Stomach (tissue), 9 donors: ENCODE results near the gene TNRC6C. TPM values are rescaled to one million over a fixed set of nuclear protein-coding genes. Genes with fewer than 3 reads are reported as not detected.
"Not testable (repeated sequence)": the region's sequence is repeated elsewhere in the genome, so short reads cannot be mapped to it uniquely, and the experiment has no call there.

Experiments used
- DNase-seq, 2 donors: peaks; one replicate each; pipeline versions ENCODE4 v3.0.0 to v3.0.0-alpha.2; 2013 to 2019
- H3K27ac ChIP-seq, 5 donors: fragments of 200-600 bp in 4 of 5; sonication (generic) in 4 of 5; one replicate each; pipeline ENCODE4 v1.5.1; 2013 to 2019; ENCODE audit warnings: mild to moderate bottlenecking in 1 of 5, moderate library complexity in 1 of 5
- H3K27me3 ChIP-seq, 3 donors: fragments of 200-600 bp; sonication (generic); one replicate each; pipeline ENCODE4 v1.5.1; 2017 to 2019; ENCODE audit warnings: mixed run types in 1 of 3
- H3K36me3 ChIP-seq, 4 donors: fragments of 200-600 bp; sonication (generic); 1 replicate in 3 of 4; 2 replicates in 1 of 4; pipeline ENCODE4 v1.5.1; 2016 to 2019
- H3K4me1 ChIP-seq, 4 donors: fragments of 200-600 bp; sonication (generic); one replicate each; pipeline ENCODE4 v1.5.1; 2016 to 2019
- H3K4me3 ChIP-seq, 4 donors: fragments of 200-600 bp; sonication (generic) in 3 of 4; one replicate each; pipeline ENCODE4 v1.5.1; 2016 to 2019; ENCODE audit warnings: mild to moderate bottlenecking in 1 of 4
- H3K9me3 ChIP-seq, 4 donors: fragments of 200-600 bp; sonication (generic); one replicate each; pipeline ENCODE4 v1.5.1; 2016 to 2019
- CTCF ChIP-seq, 7 experiments: fragments of 450-650 bp in 4 of 7; fragments of 200-600 bp in 3 of 7; sonication (generic) in 3 of 7; IDR thresholded peaks; one replicate each; pipeline ENCODE4 v1.5.1; 2016 to 2019; ENCODE audit warnings: antibody characterized with exemption in 7 of 7, control low read depth in 2 of 7, mild to moderate bottlenecking in 1 of 7
- EP300 ChIP-seq: sonication (generic); formaldehyde crosslinking; IDR thresholded peaks from one replicate; pipeline ENCODE4 v1.6.1; 2017; ENCODE audit warnings: antibody characterized with exemption
- POLR2A ChIP-seq, 4 donors: fragments of 450-650 bp; IDR thresholded peaks; one replicate each; pipeline ENCODE4 v1.6.1; 2016; ENCODE audit warnings: antibody characterized with exemption in 4 of 4, control low read depth in 2 of 4, mild to moderate bottlenecking in 1 of 4, moderate library complexity in 1 of 4
- POLR2AphosphoS5 ChIP-seq, 3 donors: sonication (generic); formaldehyde crosslinking; IDR thresholded peaks; one replicate each; pipeline ENCODE4 v1.6.1; 2016; ENCODE audit warnings: antibody characterized with exemption in 3 of 3
- WGBS, 5 donors: extraction: QIAGEN DNeasy Blood & Tissue Kit in 3 of 5; methylation state at CpG; one replicate each; pipeline versions ENCODE4 v1.1.5 to v1.1.7; 2013 to 2018; 5-methylcytosine and 5-hydroxymethylcytosine counted together
- intact Hi-C: fragments of 100-400 bp; cut with DNase I; formaldehyde crosslinking; loops from one replicate; pipeline ENCODE4 v1.15.1; 2023; ENCODE audit warnings: low total_unique reads
- polyA plus RNA-seq, 3 donors: library from polyadenylated mRNA; stranded (reverse); fragments of 200-250 nt; gene quantifications; one replicate each; pipeline ENCODE4 v1.2.3, GENCODE V29; 2013
- total RNA-seq, 5 donors: library from RNA; depleted of rRNA; stranded (reverse); fragments of >200 nt; gene quantifications; one replicate each; pipeline versions ENCODE4 v1.1.0 to v1.2.3, GENCODE V29; 2014 to 2016
- donor health status: healthy with polysubstance abuse.
- donor health status: Bipolar disorder and iron deficiency.
- donor health status: healthy.

Gene TNRC6C
- total and polyA plus RNA-seq, 8 donors: 0.92 to 64.8 (median 9.6) TPM

- DNase-seq: no peak
- WGBS, 5 donors: 86 to 96% (median 90%) methylated on average over 2 of the region's 2 CpGs
- H3K36me3 ChIP-seq: peaks cover 0 to 29% (median 22%) of the 10 kb centered on the region in 4 donors
- H3K9me3 ChIP-seq: no peaks in the 10 kb centered on the region
- H3K4me3 ChIP-seq: no peak overlapping the region
- no peaks in the 10 kb centered on the region for H3K27me3 ChIP-seq
- no peak overlapping the region for H3K27ac ChIP-seq
- H3K4me1 ChIP-seq: peaks cover 0 to 19% (median 9%) of the 10 kb centered on the region in 4 donors
- no peak for TF ChIP-seq POLR2A (IDR thresholded peaks at IDR 0.05)
- no peak for TF ChIP-seq POLR2AphosphoS5 (IDR thresholded peaks at IDR 0.05)
- no peak for TF ChIP-seq EP300
- no peak for TF ChIP-seq CTCF (IDR thresholded peaks at IDR 0.05)
- intact Hi-C loops: no loop called here
Observed at GRCh38 chr17:78062596-78062995, 104.1 kb downstream of the TNRC6C start.

- Histone ChIP-seq H3K27me3 (no peaks in the 10 kb centered on the region), H3K4me1 (peaks cover 0 to 10% (median 5%) of the 10 kb centered on the region in 4 donors), H3K36me3 (peaks cover 3 to 38% (median 31%) of the 10 kb centered on the region in 4 donors), H3K4me3 (no peak overlapping the region), H3K9me3 (no peaks in the 10 kb centered on the region), H3K27ac (no peak overlapping the region)
- no peak for TF ChIP-seq EP300
- no peak for DNase-seq
- intact Hi-C loops: no loop called here
Observed at GRCh38 chr17:78063489-78063888, 105.0 kb downstream of the TNRC6C start.

- Histone ChIP-seq H3K4me1 (no peaks in the 10 kb centered on the region), H3K27ac (no peak overlapping the region), H3K36me3 (peaks cover 5 to 50% (median 43%) of the 10 kb centered on the region in 4 donors), H3K27me3 (no peaks in the 10 kb centered on the region), H3K4me3 (no peak overlapping the region), H3K9me3 (no peaks in the 10 kb centered on the region)
- 90 to 99% (median 96%) methylated on average over 4 of the region's 4 CpGs for WGBS, 5 donors
- no peak for DNase-seq
- intact Hi-C loops: no loop called here
- no peak for TF ChIP-seq POLR2A (IDR thresholded peaks at IDR 0.05)
- TF ChIP-seq CTCF (IDR thresholded peaks at IDR 0.05): no peak
- TF ChIP-seq EP300: no peak
- TF ChIP-seq POLR2AphosphoS5 (IDR thresholded peaks at IDR 0.05): no peak
Observed at GRCh38 chr17:78064708-78065107, 106.2 kb downstream of the TNRC6C start.

GRCh38 chr17:78066976-78067375 is 108.5 kb downstream of the TNRC6C start:
- intact Hi-C loops, H3K4me1 ChIP-seq, H3K27me3 ChIP-seq, H3K9me3 ChIP-seq, DNase-seq, H3K4me3 ChIP-seq, H3K27ac ChIP-seq: not testable (repeated sequence)
- H3K36me3 ChIP-seq: peaks cover 5 to 73% (median 66%) of the 10 kb centered on the region in 4 donors
- 93 to 99% (median 96%) methylated on average over 4 of the region's 4 CpGs for WGBS, 5 donors

- DNase-seq: no peak
- intact Hi-C loops: no loop called here
- Histone ChIP-seq H3K36me3 (peaks cover 24 to 97% (median 91%) of the 10 kb centered on the region in 4 donors), H3K9me3 (no peaks in the 10 kb centered on the region), H3K27ac (no peak overlapping the region), H3K4me3 (no peak overlapping the region), H3K4me1 (peaks cover 0 to 3% (median 0%) of the 10 kb centered on the region in 4 donors), H3K27me3 (no peaks in the 10 kb centered on the region)
- TF ChIP-seq EP300 (no peak), POLR2A (IDR thresholded peaks at IDR 0.05) (no peak), CTCF (IDR thresholded peaks at IDR 0.05) (no peak), POLR2AphosphoS5 (IDR thresholded peaks at IDR 0.05) (no peak)
- WGBS, 5 donors: 57 to 74% (median 73%) methylated on average over 4 of the region's 4 CpGs
Observed at GRCh38 chr17:78069695-78070094, 111.2 kb downstream of the TNRC6C start.
